HepG2 (cell line): ENCODE results near the gene ZNF821. TPM values are rescaled to one million over a fixed set of nuclear protein-coding genes. Genes with fewer than 3 reads are reported as not detected.

ENCODE experiments used
- AHR ChIP-seq: IDR thresholded peaks from 2 replicates; pipeline ENCODE4 v1.6.1; 2018; ENCODE audit warnings: missing genetic modification reagents, missing compliant biosample characterization
- ATAD3A ChIP-seq: sonication (generic); formaldehyde crosslinking; IDR thresholded peaks from 2 replicates; pipeline ENCODE4 v1.4.0; 2020; ENCODE audit warnings: missing genetic modification reagents
- DR1 ChIP-seq: sonication (generic); formaldehyde crosslinking; IDR thresholded peaks from 2 replicates; pipeline ENCODE4 v1.8.0; 2021; ENCODE audit warnings: mild to moderate bottlenecking, missing genetic modification reagents, inconsistent platforms
- FOXA1 ChIP-seq, 2 experiments: fragments of 450-650 bp in 1 of 2; sonication (generic) in 1 of 2; formaldehyde crosslinking in 1 of 2; IDR thresholded peaks; 2 replicates each; pipeline versions ENCODE4 v1.4.0 to v1.6.1; 2016 to 2020; ENCODE audit warnings: missing genetic modification reagents in 1 of 2
- KMT2A ChIP-seq: sonication (generic); formaldehyde crosslinking; IDR thresholded peaks from 2 replicates; pipeline ENCODE4 v1.4.0; 2020; ENCODE audit warnings: missing genetic modification reagents
- NCOA5 ChIP-seq: sonication (generic); formaldehyde crosslinking; IDR thresholded peaks from 2 replicates; pipeline ENCODE4 v1.4.0; 2020; ENCODE audit warnings: missing genetic modification reagents
- YEATS2 ChIP-seq: sonication (generic); formaldehyde crosslinking; IDR thresholded peaks from 2 replicates; pipeline ENCODE4 v1.4.0; 2020; ENCODE audit warnings: missing genetic modification reagents, borderline replicate concordance
- ZBTB7B ChIP-seq: sonication (generic); formaldehyde crosslinking; IDR thresholded peaks from 2 replicates; pipeline ENCODE4 v1.4.0; 2020; ENCODE audit warnings: missing genetic modification reagents
- ZFY ChIP-seq: sonication (generic); formaldehyde crosslinking; IDR thresholded peaks from 2 replicates; pipeline ENCODE4 v1.4.0; 2020; ENCODE audit warnings: missing genetic modification reagents
- ZNF496 ChIP-seq: sonication (generic); formaldehyde crosslinking; IDR thresholded peaks from 2 replicates; pipeline ENCODE4 v1.8.1; 2023; ENCODE audit warnings: mild to moderate bottlenecking, moderate library complexity, missing genetic modification reagents; ENCODE audit not compliant: insufficient replicate concordance
- polyA plus RNA-seq, 8 experiments: library from polyadenylated mRNA; depleted of rRNA in 3 of 8; stranded (reverse) in 7 of 8; unstranded in 1 of 8; fragments of >200 nt; fragmentation: Illumina TruSeq in 4 of 8; extraction: Trizol in 4 of 8; gene quantifications; 2 replicates each; pipeline versions ENCODE4 v1.2.1 to v1.2.3, GENCODE V29; 2011 to 2016; ENCODE audit warnings: low read depth in 4 of 8, missing spikeins in 1 of 8, mixed read lengths in 1 of 8; ENCODE audit not compliant: insufficient read depth in 1 of 8
- total RNA-seq, 5 experiments: library from RNA; depleted of rRNA; stranded (reverse); fragments of >200 nt; fragmentation: Illumina TruSeq; extraction: Trizol; gene quantifications; 2 replicates each; pipeline ENCODE4 v1.2.3, GENCODE V29; 2016; ENCODE audit warnings: low read depth in 1 of 5
- TF ChIP-seq, protein P1 (sequence below): sonication (generic); formaldehyde crosslinking; IDR thresholded peaks from 2 replicates; pipeline ENCODE4 v1.4.0; 2020; ENCODE audit warnings: missing genetic modification reagents, borderline replicate concordance
- TF ChIP-seq, protein P2 (sequence below): sonication (generic); formaldehyde crosslinking; IDR thresholded peaks from 2 replicates; pipeline ENCODE4 v1.8.0; 2022; ENCODE audit warnings: missing genetic modification reagents, mild to moderate bottlenecking, moderate library complexity, borderline replicate concordance
- TF ChIP-seq, protein P3 (sequence below), 2 experiments: fragments of 450-650 bp in 1 of 2; sonication (generic) in 1 of 2; formaldehyde crosslinking; IDR thresholded peaks; 2 replicates each; pipeline versions ENCODE4 v1.5.0 to v1.8.0; 2020 to 2022; ENCODE audit warnings: mild to moderate bottlenecking in 1 of 2, missing genetic modification reagents in 1 of 2
- TF ChIP-seq, protein P4 (sequence below): sonication (generic); formaldehyde crosslinking; IDR thresholded peaks from 2 replicates; pipeline ENCODE4 v1.4.0; 2020; ENCODE audit warnings: low read depth, mild to moderate bottlenecking, missing genetic modification reagents
- TF ChIP-seq, protein P5 (sequence below): sonication (generic); formaldehyde crosslinking; IDR thresholded peaks from 2 replicates; pipeline ENCODE4 v1.4.0; 2020; ENCODE audit warnings: mild to moderate bottlenecking, missing genetic modification reagents

The ZNF821 gene
- total and polyA plus RNA-seq, 2 of the 13 experiments (the other 11 are each of a cell fraction or from before 2014, with no cell fraction given), result 7.0 to 9.1 TPM

DNA sequence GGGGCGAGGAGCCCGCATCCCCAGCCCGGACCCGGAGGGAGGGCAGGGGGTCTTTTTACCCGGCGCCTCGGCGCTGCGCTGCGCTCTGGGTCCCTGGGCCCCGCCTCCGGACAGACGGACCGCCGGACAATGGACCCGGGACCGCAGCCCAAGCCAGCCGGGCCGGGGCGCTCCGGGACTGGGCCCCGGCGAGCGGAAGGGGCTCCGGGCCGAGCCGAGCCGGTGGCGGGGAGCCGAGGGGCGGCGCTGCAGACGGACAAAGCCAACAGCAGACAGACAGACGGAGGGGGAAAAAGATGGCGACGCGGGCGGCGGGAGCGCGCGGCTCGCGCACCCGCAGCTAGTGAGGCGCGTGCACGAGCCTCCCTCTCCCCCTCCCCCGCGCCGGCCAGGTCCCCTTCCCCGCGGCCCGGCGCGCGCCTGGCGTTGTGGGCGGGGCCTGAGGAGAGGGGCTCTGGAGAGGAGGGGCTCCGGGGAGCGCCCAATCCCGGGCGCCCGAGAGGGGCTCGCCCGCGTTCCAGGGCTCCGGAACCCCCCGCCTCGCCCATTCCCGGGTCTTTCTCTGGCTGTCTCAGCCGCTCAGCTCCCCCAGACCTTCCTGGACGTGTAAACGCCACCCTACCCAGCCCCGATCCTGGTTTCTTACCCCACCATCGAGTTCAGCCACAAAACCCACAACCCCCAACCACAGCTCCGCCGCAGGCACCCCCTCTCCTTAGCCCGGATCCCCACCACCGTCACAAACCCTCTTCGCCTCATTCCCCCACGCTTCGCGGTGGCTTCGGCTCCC lies at the start of gene ZNF821 (continued):
- TF ChIP-seq FOXA1 (IDR thresholded peaks at IDR 0.05), result no peak
- TF ChIP-seq FOXA1 (CRISPR knock-in tag; IDR thresholded peaks at IDR 0.05), result no peak
- no peak for TF ChIP-seq DR1 (CRISPR knock-in tag)
- TF ChIP-seq, protein P1, sequence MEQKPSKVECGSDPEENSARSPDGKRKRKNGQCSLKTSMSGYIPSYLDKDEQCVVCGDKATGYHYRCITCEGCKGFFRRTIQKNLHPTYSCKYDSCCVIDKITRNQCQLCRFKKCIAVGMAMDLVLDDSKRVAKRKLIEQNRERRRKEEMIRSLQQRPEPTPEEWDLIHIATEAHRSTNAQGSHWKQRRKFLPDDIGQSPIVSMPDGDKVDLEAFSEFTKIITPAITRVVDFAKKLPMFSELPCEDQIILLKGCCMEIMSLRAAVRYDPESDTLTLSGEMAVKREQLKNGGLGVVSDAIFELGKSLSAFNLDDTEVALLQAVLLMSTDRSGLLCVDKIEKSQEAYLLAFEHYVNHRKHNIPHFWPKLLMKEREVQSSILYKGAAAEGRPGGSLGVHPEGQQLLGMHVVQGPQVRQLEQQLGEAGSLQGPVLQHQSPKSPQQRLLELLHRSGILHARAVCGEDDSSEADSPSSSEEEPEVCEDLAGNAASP (CRISPR knock-in tag), result no peak; the same call in 1 of the 2 replicates
- TF ChIP-seq NCOA5 (CRISPR knock-in tag), result no peak
- no peak for TF ChIP-seq YEATS2
- TF ChIP-seq KMT2A (CRISPR knock-in tag), result no peak
- TF ChIP-seq, protein P2, sequence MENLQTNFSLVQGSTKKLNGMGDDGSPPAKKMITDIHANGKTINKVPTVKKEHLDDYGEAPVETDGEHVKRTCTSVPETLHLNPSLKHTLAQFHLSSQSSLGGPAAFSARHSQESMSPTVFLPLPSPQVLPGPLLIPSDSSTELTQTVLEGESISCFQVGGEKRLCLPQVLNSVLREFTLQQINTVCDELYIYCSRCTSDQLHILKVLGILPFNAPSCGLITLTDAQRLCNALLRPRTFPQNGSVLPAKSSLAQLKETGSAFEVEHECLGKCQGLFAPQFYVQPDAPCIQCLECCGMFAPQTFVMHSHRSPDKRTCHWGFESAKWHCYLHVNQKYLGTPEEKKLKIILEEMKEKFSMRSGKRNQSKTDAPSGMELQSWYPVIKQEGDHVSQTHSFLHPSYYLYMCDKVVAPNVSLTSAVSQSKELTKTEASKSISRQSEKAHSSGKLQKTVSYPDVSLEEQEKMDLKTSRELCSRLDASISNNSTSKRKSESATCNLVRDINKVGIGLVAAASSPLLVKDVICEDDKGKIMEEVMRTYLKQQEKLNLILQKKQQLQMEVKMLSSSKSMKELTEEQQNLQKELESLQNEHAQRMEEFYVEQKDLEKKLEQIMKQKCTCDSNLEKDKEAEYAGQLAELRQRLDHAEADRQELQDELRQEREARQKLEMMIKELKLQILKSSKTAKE (CRISPR knock-in tag), result no peak
- no peak for TF ChIP-seq ZNF496 (CRISPR knock-in tag)
- TF ChIP-seq, protein P3, sequence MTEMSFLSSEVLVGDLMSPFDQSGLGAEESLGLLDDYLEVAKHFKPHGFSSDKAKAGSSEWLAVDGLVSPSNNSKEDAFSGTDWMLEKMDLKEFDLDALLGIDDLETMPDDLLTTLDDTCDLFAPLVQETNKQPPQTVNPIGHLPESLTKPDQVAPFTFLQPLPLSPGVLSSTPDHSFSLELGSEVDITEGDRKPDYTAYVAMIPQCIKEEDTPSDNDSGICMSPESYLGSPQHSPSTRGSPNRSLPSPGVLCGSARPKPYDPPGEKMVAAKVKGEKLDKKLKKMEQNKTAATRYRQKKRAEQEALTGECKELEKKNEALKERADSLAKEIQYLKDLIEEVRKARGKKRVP (CRISPR knock-in tag; IDR thresholded peaks at IDR 0.05), result no peak
- TF ChIP-seq ZFY (CRISPR knock-in tag), result peak; percentile 81
- TF ChIP-seq, protein P4, sequence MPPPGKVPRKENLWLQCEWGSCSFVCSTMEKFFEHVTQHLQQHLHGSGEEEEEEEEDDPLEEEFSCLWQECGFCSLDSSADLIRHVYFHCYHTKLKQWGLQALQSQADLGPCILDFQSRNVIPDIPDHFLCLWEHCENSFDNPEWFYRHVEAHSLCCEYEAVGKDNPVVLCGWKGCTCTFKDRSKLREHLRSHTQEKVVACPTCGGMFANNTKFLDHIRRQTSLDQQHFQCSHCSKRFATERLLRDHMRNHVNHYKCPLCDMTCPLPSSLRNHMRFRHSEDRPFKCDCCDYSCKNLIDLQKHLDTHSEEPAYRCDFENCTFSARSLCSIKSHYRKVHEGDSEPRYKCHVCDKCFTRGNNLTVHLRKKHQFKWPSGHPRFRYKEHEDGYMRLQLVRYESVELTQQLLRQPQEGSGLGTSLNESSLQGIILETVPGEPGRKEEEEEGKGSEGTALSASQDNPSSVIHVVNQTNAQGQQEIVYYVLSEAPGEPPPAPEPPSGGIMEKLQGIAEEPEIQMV (CRISPR knock-in tag), result peak; percentile 42; the same call in 1 of the 2 replicates
- TF ChIP-seq ATAD3A (CRISPR knock-in tag), result no peak
- TF ChIP-seq, protein P5, sequence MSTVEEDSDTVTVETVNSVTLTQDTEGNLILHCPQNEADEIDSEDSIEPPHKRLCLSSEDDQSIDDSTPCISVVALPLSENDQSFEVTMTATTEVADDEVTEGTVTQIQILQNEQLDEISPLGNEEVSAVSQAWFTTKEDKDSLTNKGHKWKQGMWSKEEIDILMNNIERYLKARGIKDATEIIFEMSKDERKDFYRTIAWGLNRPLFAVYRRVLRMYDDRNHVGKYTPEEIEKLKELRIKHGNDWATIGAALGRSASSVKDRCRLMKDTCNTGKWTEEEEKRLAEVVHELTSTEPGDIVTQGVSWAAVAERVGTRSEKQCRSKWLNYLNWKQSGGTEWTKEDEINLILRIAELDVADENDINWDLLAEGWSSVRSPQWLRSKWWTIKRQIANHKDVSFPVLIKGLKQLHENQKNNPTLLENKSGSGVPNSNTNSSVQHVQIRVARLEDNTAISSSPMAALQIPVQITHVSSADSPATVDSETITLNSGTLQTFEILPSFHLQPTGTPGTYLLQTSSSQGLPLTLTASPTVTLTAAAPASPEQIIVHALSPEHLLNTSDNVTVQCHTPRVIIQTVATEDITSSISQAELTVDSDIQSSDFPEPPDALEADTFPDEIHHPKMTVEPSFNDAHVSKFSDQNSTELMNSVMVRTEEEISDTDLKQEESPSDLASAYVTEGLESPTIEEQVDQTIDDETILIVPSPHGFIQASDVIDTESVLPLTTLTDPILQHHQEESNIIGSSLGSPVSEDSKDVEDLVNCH, result no peak
- TF ChIP-seq AHR, result peak; percentile 76
- peak; percentile 68 for TF ChIP-seq ZBTB7B (CRISPR knock-in tag)
